Fibroblast of lung (primary cell): ENCODE data around the gene MACROD2.

Experiments
- EZH2 ChIP-seq: IDR thresholded peaks from 2 replicates; pipeline ENCODE4 v1.5.1; 2012; ENCODE audit warnings: low read length, control low read depth, mild to moderate bottlenecking; ENCODE audit errors: missing control alignments
- TF ChIP-seq, protein P1 (sequence below), 2 donors: IDR thresholded peaks in 1 of 2; conservative IDR thresholded peaks in 1 of 2; 1 replicate in 1 of 2; 2 replicates in 1 of 2; pipeline ENCODE4 v1.5.1; 2011 to 2012; ENCODE audit warnings: low read length in 2 of 2, control low read depth in 1 of 2, inconsistent platforms in 1 of 2, low read depth in 1 of 2, mild to moderate bottlenecking in 1 of 2

DNA sequence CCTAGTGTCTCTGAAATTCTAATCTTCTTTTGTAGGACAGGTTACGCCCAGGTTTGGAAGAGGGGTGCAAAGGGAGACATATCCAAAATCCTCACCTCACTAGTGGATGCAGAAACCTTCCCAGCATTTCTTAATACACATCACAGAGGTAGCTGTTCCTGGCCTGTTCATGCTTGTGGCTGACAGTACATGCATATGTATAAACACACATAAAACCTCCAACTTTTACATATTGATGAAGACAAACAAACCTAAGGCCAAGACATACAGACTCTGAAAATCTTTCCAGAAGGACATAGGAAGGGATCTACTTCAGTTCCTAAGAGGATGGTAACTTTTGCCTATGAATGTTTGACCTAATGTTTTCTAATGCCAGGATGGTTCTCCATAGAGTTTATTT is 1214.2 kb downstream of the MACROD2 start:
- TF ChIP-seq, protein P1, sequence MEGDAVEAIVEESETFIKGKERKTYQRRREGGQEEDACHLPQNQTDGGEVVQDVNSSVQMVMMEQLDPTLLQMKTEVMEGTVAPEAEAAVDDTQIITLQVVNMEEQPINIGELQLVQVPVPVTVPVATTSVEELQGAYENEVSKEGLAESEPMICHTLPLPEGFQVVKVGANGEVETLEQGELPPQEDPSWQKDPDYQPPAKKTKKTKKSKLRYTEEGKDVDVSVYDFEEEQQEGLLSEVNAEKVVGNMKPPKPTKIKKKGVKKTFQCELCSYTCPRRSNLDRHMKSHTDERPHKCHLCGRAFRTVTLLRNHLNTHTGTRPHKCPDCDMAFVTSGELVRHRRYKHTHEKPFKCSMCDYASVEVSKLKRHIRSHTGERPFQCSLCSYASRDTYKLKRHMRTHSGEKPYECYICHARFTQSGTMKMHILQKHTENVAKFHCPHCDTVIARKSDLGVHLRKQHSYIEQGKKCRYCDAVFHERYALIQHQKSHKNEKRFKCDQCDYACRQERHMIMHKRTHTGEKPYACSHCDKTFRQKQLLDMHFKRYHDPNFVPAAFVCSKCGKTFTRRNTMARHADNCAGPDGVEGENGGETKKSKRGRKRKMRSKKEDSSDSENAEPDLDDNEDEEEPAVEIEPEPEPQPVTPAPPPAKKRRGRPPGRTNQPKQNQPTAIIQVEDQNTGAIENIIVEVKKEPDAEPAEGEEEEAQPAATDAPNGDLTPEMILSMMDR (conservative IDR thresholded peaks at IDR 0.05 in 1 of 2, IDR thresholded peaks at IDR 0.05 in 1 of 2; ENCODE audit: low read depth in 1 of 2, low read length in 2 of 2), result no peak
- TF ChIP-seq EZH2, result no peak
